GM12891 (cell line): ENCODE results near the gene FAT3.

Experiments used
- POLR2A ChIP-seq: IDR thresholded peaks from 2 replicates; pipeline ENCODE4 v1.6.1; 2011; ENCODE audit warnings: low read depth, low read length, control low read depth
- POLR2AphosphoS5 ChIP-seq: IDR thresholded peaks from 2 replicates; pipeline ENCODE4 v1.6.1; 2011; ENCODE audit warnings: low read depth, low read length, control low read depth
- SPI1 ChIP-seq: IDR thresholded peaks from 2 replicates; pipeline ENCODE4 v1.6.1; 2011; ENCODE audit warnings: low read depth, low read length, control low read depth
- TAF1 ChIP-seq: IDR thresholded peaks from 2 replicates; pipeline ENCODE4 v1.6.1; 2011; ENCODE audit warnings: low read depth, low read length, control low read depth

DNA sequence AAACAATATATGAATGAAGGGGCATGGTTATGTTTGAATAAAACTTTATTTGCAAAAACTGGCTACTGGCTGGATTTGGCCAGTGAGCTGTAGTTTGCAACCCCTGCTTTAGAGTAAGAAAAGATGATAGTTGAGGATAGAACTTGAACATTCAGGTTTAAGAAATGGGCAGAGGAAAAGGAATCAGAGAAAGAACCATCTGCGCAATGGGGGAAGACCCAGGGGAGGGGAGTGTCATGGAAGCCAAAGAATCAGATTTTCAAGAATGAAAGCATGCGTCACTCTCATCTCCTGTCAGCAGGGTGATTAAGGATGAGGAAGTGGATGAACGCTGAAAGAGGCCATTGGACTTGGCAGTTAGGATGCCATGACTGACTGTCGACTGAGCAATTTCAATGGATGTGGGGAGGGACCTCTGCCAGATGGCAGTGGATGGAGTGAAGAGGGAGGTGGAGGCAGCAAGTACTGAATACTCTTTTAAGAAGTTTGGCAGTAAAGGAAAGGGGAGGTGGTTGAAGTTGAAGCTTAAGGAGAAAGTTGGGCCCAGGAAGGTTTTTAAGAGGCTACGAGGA, 21.2 kb downstream of the FAT3 start:
- TF ChIP-seq POLR2A (no peak), POLR2AphosphoS5 (no peak), TAF1 (no peak), SPI1 (no peak)
